B cell (primary cell): ENCODE data around the gene MT1A.

ENCODE experiments used
- EZH2 ChIP-seq: IDR thresholded peaks from 2 replicates; pipeline ENCODE4 v1.6.1; 2012; ENCODE audit warnings: borderline replicate concordance, low read depth, mild to moderate bottlenecking, moderate library complexity, low read length; ENCODE audit not compliant: insufficient read depth, poor library complexity, severe bottlenecking
- TF ChIP-seq, protein P1 (sequence below): fragments of 200-600 bp; IDR thresholded peaks from one replicate; pipeline ENCODE4 v1.8.0; 2022; ENCODE audit warnings: antibody characterized with exemption, mild to moderate bottlenecking

DNA sequence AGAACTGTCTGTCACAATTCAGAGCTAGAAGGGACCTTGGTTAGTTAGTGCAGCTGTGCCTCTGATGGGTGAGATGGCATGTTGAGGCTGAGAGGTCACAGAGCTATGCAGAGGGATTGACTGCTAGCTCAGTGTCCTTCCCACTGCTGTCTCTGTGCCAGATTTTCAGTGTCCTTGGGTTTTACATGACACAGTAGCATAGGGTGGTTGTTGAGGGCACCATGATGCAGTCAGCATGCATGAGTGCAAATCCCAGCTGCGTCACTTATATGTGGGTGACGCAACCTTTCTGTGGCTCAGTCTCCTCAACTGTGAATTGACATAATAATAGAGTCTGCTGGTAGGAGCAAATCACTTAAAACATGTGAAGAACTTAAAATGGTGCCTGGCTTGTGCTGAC, 2.7 kb downstream of the MT1A start:
- TF ChIP-seq, protein P1, sequence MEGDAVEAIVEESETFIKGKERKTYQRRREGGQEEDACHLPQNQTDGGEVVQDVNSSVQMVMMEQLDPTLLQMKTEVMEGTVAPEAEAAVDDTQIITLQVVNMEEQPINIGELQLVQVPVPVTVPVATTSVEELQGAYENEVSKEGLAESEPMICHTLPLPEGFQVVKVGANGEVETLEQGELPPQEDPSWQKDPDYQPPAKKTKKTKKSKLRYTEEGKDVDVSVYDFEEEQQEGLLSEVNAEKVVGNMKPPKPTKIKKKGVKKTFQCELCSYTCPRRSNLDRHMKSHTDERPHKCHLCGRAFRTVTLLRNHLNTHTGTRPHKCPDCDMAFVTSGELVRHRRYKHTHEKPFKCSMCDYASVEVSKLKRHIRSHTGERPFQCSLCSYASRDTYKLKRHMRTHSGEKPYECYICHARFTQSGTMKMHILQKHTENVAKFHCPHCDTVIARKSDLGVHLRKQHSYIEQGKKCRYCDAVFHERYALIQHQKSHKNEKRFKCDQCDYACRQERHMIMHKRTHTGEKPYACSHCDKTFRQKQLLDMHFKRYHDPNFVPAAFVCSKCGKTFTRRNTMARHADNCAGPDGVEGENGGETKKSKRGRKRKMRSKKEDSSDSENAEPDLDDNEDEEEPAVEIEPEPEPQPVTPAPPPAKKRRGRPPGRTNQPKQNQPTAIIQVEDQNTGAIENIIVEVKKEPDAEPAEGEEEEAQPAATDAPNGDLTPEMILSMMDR = no peak
- TF ChIP-seq EZH2 = no peak
